SK-MEL-5 (cell line): ENCODE results near the gene FXYD3. TPM values are rescaled to one million over a fixed set of nuclear protein-coding genes. Genes with fewer than 3 reads are reported as not detected.
"Not testable (repeated sequence)": the region's sequence is repeated elsewhere in the genome, so short reads cannot be mapped to it uniquely, and the experiment has no call there.

Experiments
- DNase-seq: peaks from one replicate; pipeline ENCODE4 v3.0.0-alpha.2; 2016; ENCODE audit warnings: low read depth, low spot score
- in situ Hi-C: cut with HindIII; loops from 2 replicates; pipeline ENCODE4 v1.10.0; 2016; ENCODE audit warnings: low sequenced_read_pairs, high pct_unique_total_duplicates, low pct_unique_long_range_greater_than_20kb
- total RNA-seq: library from RNA; depleted of rRNA; stranded (reverse); fragments of >200 nt; shearing (Covaris generic); gene quantifications from 2 replicates; pipeline ENCODE4 v1.2.3, GENCODE V29; 2014

FXYD3 gene
- total RNA-seq, 1 experiment from 2014 or later, result not detected

- in situ Hi-C loops, result no loop called here
- peak; percentile 40 for DNase-seq
Measured at GRCh38 chr19:35144600-35145436, 29.2 kb downstream of the FXYD3 start.

- in situ Hi-C loops, result no loop called here
- no peak for DNase-seq
Measured at GRCh38 chr19:35146746-35147459, 31.3 kb downstream of the FXYD3 start.

GRCh38 chr19:35149463-35149862, 33.8 kb downstream of the FXYD3 start:
- no peak for DNase-seq
- in situ Hi-C loops, result no loop called here

GRCh38 chr19:35150445-35150844, 34.8 kb downstream of the FXYD3 start:
- in situ Hi-C loops, result no loop called here
- DNase-seq, result no peak

GRCh38 chr19:35151273-35152065, 35.8 kb downstream of the FXYD3 start:
- in situ Hi-C loops, result no loop called here
- no peak for DNase-seq

- DNase-seq, in situ Hi-C loops: not testable (repeated sequence)
Measured at GRCh38 chr19:35153129-35153522, 37.5 kb downstream of the FXYD3 start.

GRCh38 chr19:35153701-35154524, 38.3 kb downstream of the FXYD3 start:
- no peak for DNase-seq
- in situ Hi-C loops, result no loop called here

GRCh38 chr19:35154525-35155406, 39.1 kb downstream of the FXYD3 start, which contains the start of gene FXYD5:
FXYD5 (plus strand) TSS chr19:35154735; CDS start chr19:35155551, 816 bp downstream.
- in situ Hi-C loops, result no loop called here
- peak; percentile 45 for DNase-seq

GRCh38 chr19:35155441-35155840, 39.8 kb downstream of the FXYD3 start:
- in situ Hi-C loops, result no loop called here
- no peak for DNase-seq

- no peak for DNase-seq
- in situ Hi-C loops, result no loop called here
Measured at GRCh38 chr19:35155981-35156672, 40.5 kb downstream of the FXYD3 start.

- in situ Hi-C loops, result no loop called here
- DNase-seq, result no peak
Measured at GRCh38 chr19:35156673-35157014, 41.0 kb downstream of the FXYD3 start.

GRCh38 chr19:35157431-35157830, 41.8 kb downstream of the FXYD3 start:
- in situ Hi-C loops, result no loop called here
- DNase-seq, result no peak

GRCh38 chr19:35159606-35160005, 44.0 kb downstream of the FXYD3 start:
- DNase-seq, result no peak
- in situ Hi-C loops, result no loop called here

- DNase-seq, result no peak
- in situ Hi-C loops, result no loop called here
Measured at GRCh38 chr19:35160629-35161433, 45.2 kb downstream of the FXYD3 start.

GRCh38 chr19:35161434-35161743, 45.8 kb downstream of the FXYD3 start:
- no peak for DNase-seq

More at GRCh38 chr19:35161434-35161743, 45.8 kb downstream of the FXYD3 start:
- in situ Hi-C loops, result no loop called here
